HUES6 (cell line): ENCODE data around the gene SHOC2.

Experiments
- H3K27ac ChIP-seq: 2 replicates; pipeline ENCODE4 v1.7.0; 2013; ENCODE audit warnings: low read depth, mild to moderate bottlenecking, low read length, inconsistent platforms
- H3K27me3 ChIP-seq: 2 replicates; pipeline ENCODE4 v1.6.1; 2013; ENCODE audit warnings: low read length; ENCODE audit not compliant: control insufficient read depth, insufficient read depth
- H3K36me3 ChIP-seq: 2 replicates; pipeline ENCODE4 v1.6.1; 2013; ENCODE audit warnings: low read length; ENCODE audit not compliant: control insufficient read depth, insufficient read depth
- H3K4me1 ChIP-seq: 2 replicates; pipeline ENCODE4 v1.6.1; 2013; ENCODE audit warnings: low read length; ENCODE audit not compliant: control insufficient read depth, insufficient read depth
- H3K4me3 ChIP-seq: 2 replicates; pipeline ENCODE4 v1.5.1; 2013; ENCODE audit warnings: low read depth, low read length
- H3K9ac ChIP-seq: one replicate; pipeline ENCODE4 v1.6.1; 2013; ENCODE audit warnings: mild to moderate bottlenecking, low read length
- H3K9me3 ChIP-seq: 2 replicates; pipeline ENCODE4 v1.6.1; 2013; ENCODE audit warnings: low read depth, low read length; ENCODE audit not compliant: control insufficient read depth, insufficient read depth

SHOC2 gene

DNA sequence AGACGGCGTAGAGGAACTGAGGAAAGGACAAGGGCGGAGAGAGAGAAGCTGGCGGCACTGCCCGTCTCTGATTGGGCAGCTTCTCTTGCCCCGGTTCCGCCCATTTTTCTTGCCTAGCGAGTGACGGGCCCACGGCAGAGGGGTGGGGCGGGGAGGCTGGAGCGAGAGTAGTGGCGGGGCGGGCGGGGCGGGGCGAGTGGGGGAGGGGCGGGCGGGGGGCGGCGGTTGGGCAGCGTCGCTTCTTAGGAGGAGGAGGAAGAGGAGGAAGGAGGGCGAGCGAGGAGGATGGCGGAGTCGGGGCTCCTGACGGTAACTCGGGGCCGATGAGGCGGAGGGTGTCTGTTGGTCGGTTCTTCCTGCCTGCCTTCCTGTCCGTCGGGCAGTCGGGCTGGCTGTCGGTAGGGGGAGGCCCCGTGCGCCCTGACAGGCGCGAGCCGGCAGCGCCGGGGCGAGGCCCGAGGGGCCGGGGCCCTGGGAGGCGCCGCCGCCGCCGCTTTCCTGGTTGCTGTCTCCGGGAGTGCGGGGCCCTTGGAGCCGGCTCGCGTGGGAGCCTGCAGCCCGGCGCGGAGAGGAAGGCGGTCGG lies at the start of gene SHOC2:
SHOC2 (plus strand) TSS at position 256 of the 583 bp plus-strand sequence. CDS start 44,755 bp downstream, outside the sequence.
- Histone ChIP-seq H3K9ac (peak within 1 kb of the TSS; percentile 80), H3K9me3 (no peaks in the 10 kb centered on the region), H3K27ac (peak within 1 kb of the TSS; percentile 82), H3K27me3 (no peaks in the 10 kb centered on the region), H3K4me1 (peaks cover 14% of the 10 kb centered on the region), H3K4me3 (peak within 1 kb of the TSS; percentile 97), H3K36me3 (0 out of 2 replicates have a peak, but pooled peaks cover 4% of the 10 kb centered on the region)

GRCh38 chr10:110870823-110871297 lies 48.5 kb upstream of the SHOC2 start:
- Histone ChIP-seq H3K27ac (peak overlapping the region; percentile 10; the same call in 1 of the 2 replicates), H3K4me1 (peaks cover 28% of the 10 kb centered on the region), H3K4me3 (peak overlapping the region; percentile 66), H3K27me3 (no peaks in the 10 kb centered on the region), H3K9me3 (no peaks in the 10 kb centered on the region), H3K36me3 (no peaks in the 10 kb centered on the region), H3K9ac (peak overlapping the region; percentile 21)

DNA sequence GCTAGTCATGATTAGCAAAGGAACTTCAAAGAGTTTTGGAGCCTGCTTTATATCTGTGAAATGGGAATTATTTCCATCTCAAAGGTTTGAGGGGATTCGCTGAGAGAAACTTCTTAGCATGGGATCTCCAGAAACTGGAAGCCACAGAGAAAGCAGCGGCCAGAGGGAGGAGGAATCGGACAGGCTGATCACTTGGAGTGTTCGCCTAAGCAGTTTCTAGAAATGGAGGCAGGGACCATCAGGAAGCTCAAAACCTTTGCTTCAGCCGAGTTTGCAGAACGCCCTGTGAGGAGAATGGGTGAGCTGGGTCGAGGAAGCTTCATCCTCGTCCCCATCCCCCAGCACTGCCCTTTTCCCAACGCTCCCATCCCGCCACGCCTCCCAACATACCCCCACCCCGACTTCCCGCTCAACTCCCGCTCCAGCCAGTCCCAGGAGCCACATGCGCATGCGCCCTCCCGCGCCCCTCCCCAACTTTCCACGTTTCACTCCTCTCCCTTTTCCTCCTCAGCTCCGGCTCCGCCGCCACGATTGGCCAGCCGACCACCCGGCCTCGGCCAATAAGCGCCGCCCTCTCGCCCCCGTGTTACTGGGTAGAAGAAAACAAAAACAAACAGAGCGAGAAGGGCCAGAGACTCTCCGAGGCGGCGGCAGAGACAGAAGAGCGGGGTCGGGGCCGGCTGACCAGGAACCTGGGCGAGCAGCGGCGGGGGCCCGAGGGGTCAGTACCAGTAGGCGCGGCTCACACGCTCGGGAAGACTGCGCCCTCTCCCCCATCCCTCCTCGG lies 47.9 kb upstream of the SHOC2 start, which contains the start of gene PDCD4:
PDCD4 (plus strand) TSS at position 631 of the 787 bp plus-strand sequence. CDS start 4,100 bp downstream, outside the sequence.
- Histone ChIP-seq H3K27ac (peak within 1 kb of the TSS; percentile 66; the same call in 1 of the 2 replicates), H3K9me3 (no peaks in the 10 kb centered on the region), H3K36me3 (no peaks in the 10 kb centered on the region), H3K4me1 (peaks cover 28% of the 10 kb centered on the region), H3K9ac (peak within 1 kb of the TSS; percentile 66), H3K27me3 (no peaks in the 10 kb centered on the region), H3K4me3 (peak within 1 kb of the TSS; percentile 66)

- Histone ChIP-seq H3K4me3 (peak overlapping the region; percentile 66), H3K27me3 (no peaks in the 10 kb centered on the region), H3K27ac (peak overlapping the region; percentile 66; the same call in 1 of the 2 replicates), H3K9ac (peak overlapping the region; percentile 66), H3K9me3 (no peaks in the 10 kb centered on the region), H3K4me1 (peaks cover 25% of the 10 kb centered on the region), H3K36me3 (peaks cover 2% of the 10 kb centered on the region; the same call in 1 of the 2 replicates)
Measured at GRCh38 chr10:110872145-110872983, 47.0 kb upstream of the SHOC2 start.

- H3K36me3 ChIP-seq = peaks cover 2% of the 10 kb centered on the region; the same call in 1 of the 2 replicates
- no peaks in the 10 kb centered on the region for H3K27me3 ChIP-seq
- peak overlapping the region; percentile 66 for H3K4me3 ChIP-seq
- H3K4me1 ChIP-seq = peaks cover 20% of the 10 kb centered on the region
- peak overlapping the region; percentile 64 for H3K9ac ChIP-seq
- peak overlapping the region; percentile 66; the same call in 1 of the 2 replicates for H3K27ac ChIP-seq
- H3K9me3 ChIP-seq = no peaks in the 10 kb centered on the region
Measured at GRCh38 chr10:110872984-110873923, 46.1 kb upstream of the SHOC2 start.

DNA sequence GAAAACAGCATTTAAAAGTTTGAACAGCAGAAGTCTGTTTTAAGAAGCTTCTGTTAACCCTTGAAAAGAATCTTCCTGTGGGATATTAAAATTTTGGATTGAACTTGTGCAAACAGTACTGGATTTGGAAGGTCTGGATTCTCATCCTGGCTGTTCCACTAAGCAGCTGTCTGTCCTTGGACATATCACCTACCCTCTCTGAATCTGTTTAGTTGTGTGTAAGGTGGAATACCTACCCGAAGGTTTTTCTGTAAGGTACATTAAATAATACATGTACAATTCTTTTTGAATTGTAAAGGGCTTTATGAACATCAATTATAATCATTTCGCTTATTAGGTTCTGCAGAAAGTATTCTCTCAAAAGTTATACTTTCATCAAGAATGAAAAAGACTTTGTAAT lies 45.5 kb upstream of the SHOC2 start:
- Histone ChIP-seq H3K4me3 (no peak overlapping the region), H3K27ac (no peak overlapping the region), H3K27me3 (no peaks in the 10 kb centered on the region), H3K9ac (no peak overlapping the region), H3K9me3 (no peaks in the 10 kb centered on the region), H3K4me1 (peaks cover 19% of the 10 kb centered on the region), H3K36me3 (peaks cover 2% of the 10 kb centered on the region; the same call in 1 of the 2 replicates)

DNA sequence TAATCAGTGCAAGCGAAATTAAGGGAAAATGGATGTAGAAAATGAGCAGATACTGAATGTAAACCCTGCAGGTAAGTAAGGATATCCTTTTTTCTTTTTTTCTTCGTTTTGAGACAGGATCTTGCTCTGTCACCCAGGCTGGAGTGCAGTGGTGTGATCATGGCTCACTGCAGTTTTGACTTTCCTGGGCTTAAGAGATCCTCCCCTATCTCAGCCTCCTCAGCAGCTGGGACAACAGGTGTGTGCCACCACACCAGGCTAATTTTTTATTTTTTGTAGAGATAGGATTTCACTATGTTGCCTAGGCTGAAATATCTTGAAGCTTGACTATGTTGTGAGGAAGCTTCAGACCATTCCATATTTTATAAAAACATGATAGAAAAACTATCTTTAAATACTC lies 43.4 kb upstream of the SHOC2 start:
- H3K4me3 ChIP-seq = no peak overlapping the region
- no peaks in the 10 kb centered on the region for H3K9me3 ChIP-seq
- H3K27ac ChIP-seq = no peak overlapping the region
- H3K9ac ChIP-seq = no peak overlapping the region
- peaks cover 2% of the 10 kb centered on the region; the same call in 1 of the 2 replicates for H3K36me3 ChIP-seq
- no peaks in the 10 kb centered on the region for H3K27me3 ChIP-seq
- H3K4me1 ChIP-seq = peaks cover 10% of the 10 kb centered on the region

- Histone ChIP-seq H3K4me3 (no peak overlapping the region), H3K9ac (no peak overlapping the region)
Measured at GRCh38 chr10:110876788-110877187, 42.6 kb upstream of the SHOC2 start.

GRCh38 chr10:110880012-110880411 lies 39.4 kb upstream of the SHOC2 start:
- H3K4me1 ChIP-seq = no peaks in the 10 kb centered on the region
- peaks cover 25% of the 10 kb centered on the region for H3K36me3 ChIP-seq
- no peak overlapping the region for H3K27ac ChIP-seq
- no peaks in the 10 kb centered on the region for H3K27me3 ChIP-seq
- no peak overlapping the region for H3K4me3 ChIP-seq
- H3K9me3 ChIP-seq = no peaks in the 10 kb centered on the region
- no peak overlapping the region for H3K9ac ChIP-seq

More at GRCh38 chr10:110876788-110877187, 42.6 kb upstream of the SHOC2 start:
- Histone ChIP-seq H3K27ac (no peak overlapping the region), H3K36me3 (peaks cover 9% of the 10 kb centered on the region), H3K27me3 (no peaks in the 10 kb centered on the region), H3K4me1 (peaks cover 5% of the 10 kb centered on the region; the same call in 1 of the 2 replicates), H3K9me3 (no peaks in the 10 kb centered on the region)

GRCh38 chr10:110881247-110881646 lies 38.2 kb upstream of the SHOC2 start:
- H3K36me3 ChIP-seq = peaks cover 26% of the 10 kb centered on the region
- no peaks in the 10 kb centered on the region for H3K27me3 ChIP-seq
- no peak overlapping the region for H3K9ac ChIP-seq
- no peak overlapping the region for H3K27ac ChIP-seq
- H3K9me3 ChIP-seq = no peaks in the 10 kb centered on the region
- no peaks in the 10 kb centered on the region for H3K4me1 ChIP-seq
- H3K4me3 ChIP-seq = no peak overlapping the region
